ENCODE data around the gene FOXRED1. TPM values are rescaled to one million over a fixed set of nuclear protein-coding genes. Genes with fewer than 3 reads are reported as not detected.

Gene FOXRED1
- total RNA-seq, 1 donor from 2014 or later = 34.4 TPM

GRCh38 chr11:126226334-126227084, 42.4 kb upstream of the FOXRED1 start:
- Mint-ChIP-seq H3K36me3 (ENCODE audit: unreplicated experiment) (peaks cover 3% of the 10 kb centered on the region), H3K27ac (ENCODE audit: unreplicated experiment) (no peak overlapping the region), H3K4me1 (ENCODE audit: unreplicated experiment) (peaks cover 8% of the 10 kb centered on the region), H3K9me3 (ENCODE audit: unreplicated experiment) (no peaks in the 10 kb centered on the region), H3K4me3 (ENCODE audit: unreplicated experiment) (no peak overlapping the region), H3K27me3 (ENCODE audit: unreplicated experiment) (no peaks in the 10 kb centered on the region)
- no peak for DNase-seq (ENCODE audit: extremely low spot score, unreplicated experiment)
- TF ChIP-seq CTCF (IDR thresholded peaks at IDR 0.05) = no peak

- Mint-ChIP-seq H3K27ac (ENCODE audit: unreplicated experiment) (no peak overlapping the region), H3K9me3 (ENCODE audit: unreplicated experiment) (no peaks in the 10 kb centered on the region), H3K4me1 (ENCODE audit: unreplicated experiment) (peaks cover 8% of the 10 kb centered on the region), H3K36me3 (ENCODE audit: unreplicated experiment) (peaks cover 5% of the 10 kb centered on the region), H3K27me3 (ENCODE audit: unreplicated experiment) (no peaks in the 10 kb centered on the region), H3K4me3 (ENCODE audit: unreplicated experiment) (no peak overlapping the region)
- no peak for DNase-seq (ENCODE audit: extremely low spot score, unreplicated experiment)
- TF ChIP-seq CTCF (IDR thresholded peaks at IDR 0.05) = no peak
Measured at GRCh38 chr11:126229858-126230540, 39.0 kb upstream of the FOXRED1 start.

- no peaks in the 10 kb centered on the region for H3K27me3 Mint-ChIP-seq (ENCODE audit: unreplicated experiment)
- H3K4me1 Mint-ChIP-seq (ENCODE audit: unreplicated experiment) = peaks cover 8% of the 10 kb centered on the region
- no peak overlapping the region for H3K27ac Mint-ChIP-seq (ENCODE audit: unreplicated experiment)
- H3K4me3 Mint-ChIP-seq (ENCODE audit: unreplicated experiment) = no peak overlapping the region
- no peak for TF ChIP-seq CTCF (IDR thresholded peaks at IDR 0.05)
- no peak for DNase-seq (ENCODE audit: extremely low spot score, unreplicated experiment)
- H3K9me3 Mint-ChIP-seq (ENCODE audit: unreplicated experiment) = no peaks in the 10 kb centered on the region
- peaks cover 16% of the 10 kb centered on the region for H3K36me3 Mint-ChIP-seq (ENCODE audit: unreplicated experiment)
Measured at GRCh38 chr11:126231725-126232459, 37.1 kb upstream of the FOXRED1 start.

- Mint-ChIP-seq H3K27me3 (ENCODE audit: unreplicated experiment) (no peaks in the 10 kb centered on the region), H3K4me1 (ENCODE audit: unreplicated experiment) (peaks cover 8% of the 10 kb centered on the region), H3K27ac (ENCODE audit: unreplicated experiment) (no peak overlapping the region), H3K4me3 (ENCODE audit: unreplicated experiment) (no peak overlapping the region), H3K36me3 (ENCODE audit: unreplicated experiment) (peaks cover 16% of the 10 kb centered on the region), H3K9me3 (ENCODE audit: unreplicated experiment) (no peaks in the 10 kb centered on the region)
- no peak for DNase-seq (ENCODE audit: extremely low spot score, unreplicated experiment)
- no peak for TF ChIP-seq CTCF (IDR thresholded peaks at IDR 0.05)
Measured at GRCh38 chr11:126232683-126233082, 36.3 kb upstream of the FOXRED1 start.

- peaks cover 20% of the 10 kb centered on the region for H3K36me3 Mint-ChIP-seq (ENCODE audit: unreplicated experiment)
- DNase-seq (ENCODE audit: extremely low spot score, unreplicated experiment) = no peak
- TF ChIP-seq CTCF (IDR thresholded peaks at IDR 0.05) = no peak
- H3K9me3 Mint-ChIP-seq (ENCODE audit: unreplicated experiment) = no peaks in the 10 kb centered on the region
- no peaks in the 10 kb centered on the region for H3K27me3 Mint-ChIP-seq (ENCODE audit: unreplicated experiment)
- H3K4me1 Mint-ChIP-seq (ENCODE audit: unreplicated experiment) = peaks cover 8% of the 10 kb centered on the region
- no peak overlapping the region for H3K4me3 Mint-ChIP-seq (ENCODE audit: unreplicated experiment)
- H3K27ac Mint-ChIP-seq (ENCODE audit: unreplicated experiment) = no peak overlapping the region
Measured at GRCh38 chr11:126233391-126233790, 35.6 kb upstream of the FOXRED1 start.

All from osteocyte (in vitro differentiated cells).